ENCODE measurements around the gene GPC6.

The GPC6 gene

GRCh38 chr13:93517658-93518057 is 291.1 kb downstream of the GPC6 start:
- no peak for DNase-seq

DNA sequence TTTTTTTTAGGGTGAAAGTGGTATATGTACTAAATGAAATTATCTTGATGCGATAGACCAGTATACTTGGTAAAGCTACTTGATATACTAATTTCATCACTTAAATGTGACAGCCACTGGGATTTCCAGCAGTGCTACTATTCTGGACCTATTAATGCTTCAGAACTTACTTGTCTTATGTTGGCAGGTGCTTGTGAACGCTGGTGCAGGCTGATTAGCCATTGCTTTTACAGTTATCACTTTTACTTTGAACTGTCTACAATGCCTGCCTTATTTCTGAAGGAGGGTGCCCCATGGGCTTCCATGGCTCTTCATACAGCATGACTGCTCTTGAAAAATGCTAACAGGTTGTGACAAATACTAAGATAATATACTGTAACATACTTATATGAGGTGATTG is 294.7 kb downstream of the GPC6 start:
- DNase-seq: no peak

DNA sequence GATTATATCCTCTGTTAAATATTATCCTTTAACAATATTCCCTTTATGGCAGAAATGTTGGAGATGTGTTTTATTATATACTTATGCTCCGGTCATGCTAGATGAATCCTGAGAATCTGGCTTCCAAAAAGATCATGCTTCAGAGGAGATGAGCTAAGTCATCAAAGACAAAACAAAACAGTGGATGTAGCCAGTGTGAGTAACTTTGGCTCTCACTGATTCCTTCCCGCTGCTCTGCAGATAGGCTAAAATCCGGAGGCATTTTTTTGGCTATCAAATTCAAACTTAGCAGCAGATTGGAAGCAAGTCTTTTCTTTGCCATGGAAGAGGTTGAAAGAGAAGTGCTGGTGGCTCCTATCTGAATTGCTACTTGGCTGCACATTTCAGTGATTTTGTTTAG is 295.9 kb downstream of the GPC6 start:
- no peak for DNase-seq

DNA sequence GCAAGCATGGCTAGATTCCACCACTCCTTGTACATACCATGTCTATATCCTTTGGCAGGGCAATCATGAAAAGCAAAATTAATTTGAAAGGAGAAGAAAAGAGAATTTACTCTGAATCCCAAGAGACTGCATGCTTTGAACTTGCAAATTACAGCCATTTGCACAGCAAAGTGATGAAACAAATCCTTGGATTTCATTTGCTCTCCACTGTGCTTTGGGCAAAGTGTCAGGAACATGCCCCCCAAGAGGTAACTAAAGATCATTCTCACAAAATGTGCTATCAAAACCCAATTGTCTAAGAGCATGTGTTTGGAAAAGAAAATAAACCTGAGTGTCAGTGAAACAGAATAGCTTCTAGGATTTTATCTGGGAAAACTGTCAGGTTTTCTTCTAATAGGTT is 298.5 kb downstream of the GPC6 start:
- DNase-seq: no peak

DNA sequence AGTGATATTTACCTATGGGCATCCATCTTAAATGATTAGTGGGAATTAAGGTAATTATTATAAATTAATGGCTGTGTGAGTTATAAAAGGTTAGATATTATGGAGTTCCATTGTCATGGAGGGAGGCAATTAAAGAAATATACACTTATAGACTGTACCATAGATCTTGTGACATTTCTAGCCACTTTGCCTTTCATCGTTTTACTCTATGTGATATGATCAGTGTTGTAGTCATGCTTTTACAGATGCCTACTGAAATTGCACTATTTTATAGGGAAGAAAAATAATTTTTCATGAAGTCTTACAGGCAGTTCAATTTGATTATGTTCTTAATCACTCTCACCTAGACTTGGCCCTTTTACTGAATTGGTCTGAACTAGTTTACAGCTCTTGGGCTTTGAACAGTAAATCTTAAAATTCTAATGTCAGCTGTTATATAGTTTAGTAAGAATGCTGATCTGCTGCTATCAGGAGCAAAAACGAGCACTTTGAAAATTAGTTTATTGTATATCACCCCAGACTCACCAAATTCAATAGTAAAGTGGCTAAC is 301.2 kb downstream of the GPC6 start:
- DNase-seq: no peak

GRCh38 chr13:93529961-93530360 is 303.4 kb downstream of the GPC6 start:
- DNase-seq: no peak

GRCh38 chr13:93534181-93534700 is 307.6 kb downstream of the GPC6 start:
- DNase-seq: no peak

DNA sequence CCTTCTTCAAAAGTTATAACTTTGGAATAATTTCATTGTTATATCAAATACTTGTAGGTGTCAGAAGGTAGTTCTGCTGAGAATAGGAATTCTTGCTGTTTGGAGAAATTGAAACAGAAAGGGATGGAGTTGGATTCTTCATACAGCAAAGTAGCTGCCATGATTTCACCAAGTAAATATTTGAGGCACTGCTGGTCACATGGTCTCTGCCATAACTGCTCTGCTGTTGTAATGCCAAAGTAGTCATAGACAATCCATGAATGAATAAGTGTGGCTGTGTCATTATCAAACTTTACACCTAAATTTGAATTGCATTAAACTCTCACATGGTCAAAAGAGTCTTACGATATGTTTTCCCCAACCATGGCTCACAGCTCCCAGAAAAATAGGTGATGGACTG is 308.6 kb downstream of the GPC6 start:
- no peak for DNase-seq

- no peak for DNase-seq
Measured at GRCh38 chr13:93539914-93540313, 313.3 kb downstream of the GPC6 start.

GRCh38 chr13:93547886-93548285 is 321.3 kb downstream of the GPC6 start:
- DNase-seq: no peak

DNA sequence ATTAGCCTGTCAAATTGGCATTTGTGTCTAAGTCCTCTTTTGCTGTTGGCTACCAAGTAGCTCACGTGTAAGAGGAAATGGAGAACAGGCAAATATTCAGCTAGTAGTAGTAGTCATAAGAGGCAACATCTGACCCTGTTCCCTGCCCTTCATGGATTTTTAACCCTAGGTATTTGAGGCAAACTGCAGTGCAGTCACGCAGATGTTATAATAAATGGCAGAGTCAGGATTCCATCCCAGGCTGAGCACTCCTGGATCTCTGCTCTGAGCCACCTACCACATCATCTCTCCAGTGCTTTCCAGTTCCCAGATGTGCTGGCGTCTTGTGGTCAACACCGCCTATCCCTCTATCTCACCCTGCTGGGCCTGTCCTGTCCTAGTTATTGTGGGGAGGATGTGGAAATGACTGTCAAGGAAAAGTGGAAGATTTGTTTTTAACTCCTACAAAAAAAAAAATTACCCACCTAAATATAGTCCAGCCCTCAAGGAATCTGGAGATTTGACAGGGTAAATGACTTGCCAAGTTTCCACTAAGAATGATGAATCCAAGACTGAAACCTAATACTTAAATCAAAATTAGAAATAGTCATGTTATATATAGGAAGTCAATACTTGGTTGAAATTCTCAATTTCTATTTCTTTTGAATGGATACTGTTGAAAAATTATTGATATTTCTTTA is 322.9 kb downstream of the GPC6 start:
- no peak for DNase-seq

DNA sequence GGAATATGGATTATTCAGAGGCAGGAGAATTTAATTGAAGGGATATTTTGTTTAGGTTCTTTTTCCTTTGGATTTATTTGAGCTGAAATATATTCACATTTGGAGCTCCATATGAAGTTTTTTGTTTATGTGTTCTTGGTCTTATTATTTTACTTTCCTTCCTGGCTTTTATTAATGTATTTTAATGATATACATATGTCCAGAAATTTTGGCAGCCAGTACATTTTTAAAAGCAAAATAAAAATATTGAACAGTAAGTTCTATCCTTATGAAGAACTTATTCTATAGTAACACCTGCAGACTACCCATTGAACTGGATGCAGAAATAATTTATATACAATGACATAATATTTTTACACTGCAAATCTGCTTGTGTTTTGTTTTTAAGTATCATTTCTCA is 323.6 kb downstream of the GPC6 start:
- DNase-seq: no peak

DNA sequence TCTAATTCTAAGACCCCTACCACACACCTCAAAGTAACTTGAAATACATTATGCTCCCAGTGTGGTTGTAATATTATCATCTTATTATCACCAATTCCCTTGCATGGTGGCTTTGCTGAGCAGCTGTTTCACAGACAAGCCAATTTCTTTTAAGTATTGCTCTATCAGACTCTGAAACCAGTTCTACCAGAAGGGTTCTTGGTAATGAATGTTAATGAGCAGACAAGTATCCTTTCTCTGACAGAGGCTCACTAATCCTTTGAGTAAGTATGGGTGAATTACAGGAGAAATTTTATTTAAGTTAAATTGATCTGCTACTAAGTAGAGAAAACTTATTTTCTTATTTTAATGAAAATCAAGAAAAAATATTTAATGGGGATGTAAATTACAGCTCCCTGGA is 326.0 kb downstream of the GPC6 start:
- peak; percentile 27 for DNase-seq

DNA sequence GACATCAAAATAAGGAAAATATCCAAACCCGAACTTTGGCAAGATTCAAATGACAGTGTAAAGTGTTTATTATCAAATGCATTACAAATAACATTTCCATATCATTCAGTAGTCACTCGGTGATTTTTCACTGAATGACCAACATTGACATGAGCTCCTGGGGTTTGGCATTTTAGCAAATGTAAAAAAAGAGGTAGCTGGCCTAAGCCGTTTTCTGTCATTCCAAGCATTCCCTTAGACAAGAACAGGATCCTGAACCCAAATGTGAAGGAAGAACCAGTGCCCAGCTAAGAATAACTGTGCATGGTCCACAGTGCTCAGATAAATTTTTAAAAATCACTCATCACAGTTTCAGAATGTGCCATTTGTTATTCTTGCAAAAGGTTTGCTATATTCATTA is 327.9 kb downstream of the GPC6 start:
- DNase-seq: no peak

DNA sequence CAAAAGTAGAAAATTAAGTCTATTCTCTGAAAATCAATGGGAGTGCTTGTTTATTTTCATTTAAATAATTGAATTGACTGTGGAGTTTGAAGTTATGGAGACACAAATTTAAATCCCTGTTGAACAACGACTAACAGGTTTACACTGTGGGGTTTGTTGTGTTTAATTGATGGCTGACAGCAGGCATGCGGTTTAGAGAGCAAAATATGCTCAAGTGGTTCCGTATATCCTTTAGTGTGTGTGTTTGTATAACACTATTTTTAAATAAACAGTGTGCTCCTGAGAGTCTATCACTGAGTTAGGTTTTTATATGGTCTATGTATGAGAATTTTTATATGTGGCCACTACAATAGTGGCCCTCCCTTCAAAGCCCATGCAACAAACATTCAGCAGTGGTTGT is 332.0 kb downstream of the GPC6 start:
- DNase-seq: peak; percentile 8

GRCh38 chr13:93559718-93560117 is 333.1 kb downstream of the GPC6 start:
- DNase-seq: peak; percentile 55

DNA sequence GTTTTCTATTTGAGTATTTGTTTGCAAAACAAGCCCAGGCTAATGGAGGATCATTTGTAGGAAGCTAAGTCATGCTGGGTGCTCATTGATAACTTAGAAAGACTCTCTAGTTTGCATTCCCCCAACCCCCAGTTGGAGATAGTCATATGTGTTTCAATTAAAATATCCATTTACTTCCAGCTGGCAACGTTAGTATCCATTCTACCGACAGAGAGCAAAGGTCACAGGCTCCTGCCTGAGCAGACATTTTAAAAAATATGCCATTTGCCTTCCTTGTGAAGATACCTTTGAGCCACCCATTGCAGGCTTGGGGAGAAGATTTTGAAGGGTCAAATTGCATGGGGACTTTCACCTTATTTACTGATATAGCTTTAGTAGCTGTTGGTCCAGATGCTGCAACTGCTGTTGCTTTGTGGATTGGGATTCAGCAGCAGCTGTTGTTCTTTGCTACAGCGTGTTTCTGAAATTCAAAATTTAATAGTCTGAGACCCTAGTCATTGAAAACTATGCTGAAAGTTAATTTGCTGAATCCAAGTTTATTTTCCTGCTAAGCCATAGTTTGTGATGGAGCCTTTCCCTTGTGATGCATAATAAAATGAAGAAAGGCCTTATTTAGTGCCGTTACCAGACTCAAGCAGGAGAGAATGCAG is 335.1 kb downstream of the GPC6 start:
- peak; percentile 40 for DNase-seq

- no peak for DNase-seq
Measured at GRCh38 chr13:93562676-93563075, 336.1 kb downstream of the GPC6 start.

GRCh38 chr13:93577105-93577504 is 350.5 kb downstream of the GPC6 start:
- DNase-seq: no peak

DNA sequence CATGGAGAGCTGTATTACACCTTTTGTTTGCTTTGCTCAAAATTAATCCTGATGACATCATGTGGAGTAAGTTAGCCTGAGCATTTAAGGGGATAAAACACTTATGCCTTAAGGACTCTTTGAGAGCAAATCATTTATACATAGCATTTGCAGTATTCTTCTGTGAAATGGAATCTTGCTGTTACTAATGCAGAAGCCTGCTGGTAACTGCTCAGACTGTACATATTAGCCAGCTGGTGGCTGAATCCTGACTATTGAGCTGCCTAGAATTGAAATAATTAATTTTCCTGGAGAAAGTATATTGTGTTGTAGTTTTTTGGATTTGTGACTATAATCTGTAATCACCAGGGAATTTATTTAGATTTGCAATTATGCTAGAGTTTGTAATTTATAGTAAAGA is 363.2 kb downstream of the GPC6 start:
- no peak for DNase-seq

- no peak for DNase-seq
Measured at GRCh38 chr13:93603043-93603442, 376.4 kb downstream of the GPC6 start.

DNA sequence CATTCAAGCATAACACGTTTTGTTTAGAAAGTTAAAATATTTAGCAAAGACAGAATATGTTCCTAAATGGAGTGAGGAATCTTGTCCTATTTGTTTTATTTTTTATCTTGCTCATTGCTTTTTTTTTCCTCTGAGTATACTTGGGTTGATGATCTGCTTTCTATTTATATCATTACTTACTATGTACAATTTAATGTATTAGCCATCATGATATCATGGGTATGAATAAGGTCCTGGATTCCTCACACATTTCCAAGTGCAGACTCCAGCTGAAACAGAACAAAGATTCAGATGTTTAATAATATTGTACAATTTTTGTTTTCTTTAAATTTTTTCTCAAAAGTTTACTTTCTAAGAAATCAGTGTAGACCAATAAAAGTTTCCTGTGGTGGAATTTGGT is 388.2 kb downstream of the GPC6 start:
- no peak for DNase-seq

DNA sequence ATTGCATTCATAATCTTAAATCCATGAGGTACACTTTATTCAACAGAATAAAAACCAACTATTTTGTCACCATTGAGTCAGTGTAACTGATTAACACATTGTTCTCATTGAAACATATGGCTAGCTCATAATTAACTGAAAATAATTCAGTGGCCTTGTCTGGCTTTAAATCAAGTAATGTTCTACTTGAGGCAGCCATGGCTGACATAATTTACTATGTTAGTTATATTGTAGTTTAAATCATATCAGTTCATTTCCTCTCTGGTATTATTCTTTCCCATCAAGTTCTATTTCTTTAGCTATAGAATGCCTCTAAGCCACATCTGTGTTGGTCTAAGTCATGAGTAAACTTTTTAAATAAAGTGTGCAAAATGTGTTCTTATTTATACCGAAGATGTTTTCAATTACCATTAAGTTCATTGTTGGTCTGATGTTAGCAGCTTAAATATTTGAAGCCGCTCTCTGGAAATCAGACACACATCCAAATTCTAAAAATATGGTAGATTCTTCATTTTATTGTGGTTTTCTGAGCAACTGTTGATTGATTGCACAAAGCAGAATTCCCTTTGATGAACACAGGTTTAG is 393.7 kb downstream of the GPC6 start:
- no peak for DNase-seq

GRCh38 chr13:93621051-93621450 is 394.4 kb downstream of the GPC6 start:
- no peak for DNase-seq
